HAP-1 (cell line): ENCODE data around the gene MGAT1.
"Not testable (repeated sequence)": the region's sequence is repeated elsewhere in the genome, so short reads cannot be mapped to it uniquely, and the experiment has no call there.

Experiments
- DNase-seq, 2 experiments: peaks; one replicate each; pipeline ENCODE4 v3.0.0-alpha.2; 2016 to 2020; ENCODE audit warnings: low spot score in 2 of 2
- H3K27me3 ChIP-seq: fragments of 250-450 bp; sonication (Bioruptor Pico); 2 replicates; pipeline ENCODE4 v1.5.1; 2020; ENCODE audit warnings: low read depth, mild to moderate bottlenecking, moderate library complexity
- H3K36me3 ChIP-seq: fragments of 250-450 bp; sonication (Bioruptor Pico); replicated peaks from 2 replicates; pipeline ENCODE4 v1.5.1; 2020; ENCODE audit warnings: mild to moderate bottlenecking
- H3K4me1 ChIP-seq: fragments of 250-450 bp; sonication (Bioruptor Pico); 2 replicates; pipeline ENCODE4 v1.5.1; 2020; ENCODE audit warnings: mild to moderate bottlenecking
- H3K4me3 ChIP-seq: fragments of 250-450 bp; sonication (Bioruptor Pico); 2 replicates; pipeline ENCODE4 v1.5.1; 2020; ENCODE audit warnings: mild to moderate bottlenecking, moderate library complexity
- H3K9me3 ChIP-seq: fragments of 250-450 bp; sonication (Bioruptor Pico); 2 replicates; pipeline ENCODE4 v1.5.1; 2020; ENCODE audit warnings: mild to moderate bottlenecking, moderate library complexity
- in situ Hi-C: fragments of 300-500 bp; cut with MboI; formaldehyde crosslinking; loops from 3 replicates; pipeline ENCODE4 v1.14.3; 2020; ENCODE audit warnings: low sequenced_read_pairs, inconsistent platforms, mixed read lengths

Gene MGAT1

DNA sequence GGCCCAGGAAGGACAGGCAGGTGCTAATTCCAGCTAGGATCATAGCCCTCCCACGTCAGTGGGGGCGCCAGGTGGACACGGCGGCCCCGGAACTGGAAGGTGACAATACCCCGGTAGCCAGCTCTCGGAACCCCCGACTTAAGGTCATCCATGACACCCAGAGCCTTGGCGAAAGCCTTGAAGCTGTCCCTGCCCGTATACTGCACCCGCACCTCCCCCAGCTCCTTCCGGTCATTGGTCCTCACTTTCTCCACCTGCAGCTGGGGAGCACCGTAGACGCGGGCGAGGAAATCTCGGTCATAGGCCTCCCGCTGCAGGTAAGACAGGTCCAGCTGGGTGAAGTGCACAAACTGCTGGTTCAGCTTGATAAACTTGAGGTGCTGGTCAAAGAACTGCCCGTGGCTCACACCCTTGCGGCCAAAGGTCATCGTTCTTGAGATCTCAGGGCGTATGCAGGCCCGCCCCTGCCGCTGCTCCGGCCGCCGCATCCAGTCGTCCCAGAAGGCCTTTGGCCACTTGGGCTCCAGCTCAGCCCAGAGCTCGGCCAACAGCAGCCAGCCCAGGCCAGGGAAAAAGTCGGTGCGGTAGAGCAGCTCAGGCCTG is 10.9 kb downstream of the MGAT1 start:
- Histone ChIP-seq H3K4me3 (no peak overlapping the region), H3K27me3 (no peaks in the 10 kb centered on the region), H3K4me1 (no peaks in the 10 kb centered on the region), H3K36me3 (0 out of 2 replicates have a peak, but pooled peaks cover 3% of the 10 kb centered on the region), H3K9me3 (no peaks in the 10 kb centered on the region)
- no peak for DNase-seq
- in situ Hi-C loops = no loop called here

DNA sequence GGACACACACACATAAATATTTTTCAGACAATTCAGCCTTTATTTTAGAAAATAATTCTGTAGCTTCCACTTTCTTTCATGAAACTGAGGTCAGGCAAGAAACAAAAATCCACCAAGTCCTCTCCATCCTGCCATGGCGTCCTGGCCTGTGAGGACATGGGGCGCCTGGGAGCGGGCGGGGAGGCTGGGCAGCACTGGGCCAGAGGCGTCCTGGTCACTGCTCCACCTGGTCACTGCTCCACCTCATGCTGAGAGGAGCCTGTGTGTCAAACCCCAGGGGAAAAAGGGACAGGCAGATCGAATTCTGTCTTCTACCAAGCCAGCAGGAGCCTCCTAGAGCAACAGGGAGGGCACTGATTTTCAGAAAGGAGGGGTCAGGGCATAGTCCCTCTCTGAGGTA is 12.1 kb downstream of the MGAT1 start:
- in situ Hi-C loops = no loop called here
- no peaks in the 10 kb centered on the region for H3K27me3 ChIP-seq
- 0 out of 2 replicates have a peak, but pooled peaks cover 3% of the 10 kb centered on the region for H3K36me3 ChIP-seq
- no peak overlapping the region for H3K4me3 ChIP-seq
- no peak for DNase-seq
- no peaks in the 10 kb centered on the region for H3K4me1 ChIP-seq
- H3K9me3 ChIP-seq = no peaks in the 10 kb centered on the region

DNA sequence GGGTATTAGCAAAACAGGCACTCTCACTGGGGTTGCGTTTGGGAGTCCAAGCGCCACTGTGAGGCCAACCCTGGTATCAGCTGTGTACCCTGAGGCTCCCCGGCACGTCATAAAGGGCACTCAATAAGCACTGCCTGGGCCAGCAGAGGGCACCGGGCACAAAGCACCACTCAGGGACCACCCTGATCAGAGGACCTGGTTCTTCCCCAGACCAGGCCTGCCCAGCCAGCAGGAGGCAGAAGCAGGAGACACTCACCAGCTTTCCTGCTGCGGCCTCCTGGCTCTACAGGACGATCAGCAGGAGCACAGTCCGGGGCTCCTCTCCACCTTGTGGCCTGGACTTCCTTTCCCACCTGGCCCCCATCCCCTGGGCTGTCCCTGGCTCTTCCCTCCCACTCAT is 12.6 kb downstream of the MGAT1 start:
- in situ Hi-C loops = no loop called here
- no peaks in the 10 kb centered on the region for H3K4me1 ChIP-seq
- DNase-seq = peak in 1 of 2 experiments; percentile 27
- no peaks in the 10 kb centered on the region for H3K27me3 ChIP-seq
- no peaks in the 10 kb centered on the region for H3K9me3 ChIP-seq
- H3K36me3 ChIP-seq = 0 out of 2 replicates have a peak, but pooled peaks cover 3% of the 10 kb centered on the region
- no peak overlapping the region for H3K4me3 ChIP-seq

DNA sequence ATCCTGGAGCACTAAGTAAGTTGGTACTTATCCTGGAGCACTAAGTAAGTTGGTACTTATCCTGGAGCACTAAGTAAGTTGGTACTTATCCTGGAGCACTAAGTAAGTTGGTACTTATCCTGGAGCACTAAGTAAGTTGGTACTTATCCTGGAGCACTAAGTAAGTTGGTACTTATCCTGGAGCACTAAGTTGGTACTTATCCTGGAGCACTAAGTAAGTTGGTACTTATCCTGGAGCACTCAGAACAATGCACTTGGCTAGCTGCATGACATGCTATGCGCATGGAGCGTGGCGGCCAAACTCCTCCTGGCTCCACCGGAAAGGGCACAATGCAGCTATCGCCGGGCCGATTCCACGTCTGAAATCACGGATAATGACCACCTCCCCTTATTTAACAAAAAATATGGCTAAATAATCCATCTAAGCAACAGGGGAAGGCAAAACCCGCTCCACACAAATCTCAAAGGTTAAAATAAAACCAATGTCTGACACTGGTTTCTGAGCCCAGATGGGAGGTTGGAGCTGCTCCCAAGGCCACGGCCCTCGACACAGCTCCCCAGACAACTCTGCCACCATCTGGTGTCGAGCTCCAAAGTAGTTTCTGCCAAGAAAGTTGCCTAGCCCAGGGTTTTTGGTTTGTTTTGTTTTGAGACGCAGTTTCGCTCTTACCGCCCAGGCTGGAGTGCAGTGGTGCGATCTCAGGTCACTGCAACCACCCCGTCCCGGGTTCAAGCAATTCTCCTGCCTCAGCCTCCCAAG is 13.8 kb downstream of the MGAT1 start:
- H3K9me3 ChIP-seq, H3K4me3 ChIP-seq, DNase-seq, in situ Hi-C loops, H3K4me1 ChIP-seq, H3K27me3 ChIP-seq, H3K36me3 ChIP-seq: not testable (repeated sequence)

DNA sequence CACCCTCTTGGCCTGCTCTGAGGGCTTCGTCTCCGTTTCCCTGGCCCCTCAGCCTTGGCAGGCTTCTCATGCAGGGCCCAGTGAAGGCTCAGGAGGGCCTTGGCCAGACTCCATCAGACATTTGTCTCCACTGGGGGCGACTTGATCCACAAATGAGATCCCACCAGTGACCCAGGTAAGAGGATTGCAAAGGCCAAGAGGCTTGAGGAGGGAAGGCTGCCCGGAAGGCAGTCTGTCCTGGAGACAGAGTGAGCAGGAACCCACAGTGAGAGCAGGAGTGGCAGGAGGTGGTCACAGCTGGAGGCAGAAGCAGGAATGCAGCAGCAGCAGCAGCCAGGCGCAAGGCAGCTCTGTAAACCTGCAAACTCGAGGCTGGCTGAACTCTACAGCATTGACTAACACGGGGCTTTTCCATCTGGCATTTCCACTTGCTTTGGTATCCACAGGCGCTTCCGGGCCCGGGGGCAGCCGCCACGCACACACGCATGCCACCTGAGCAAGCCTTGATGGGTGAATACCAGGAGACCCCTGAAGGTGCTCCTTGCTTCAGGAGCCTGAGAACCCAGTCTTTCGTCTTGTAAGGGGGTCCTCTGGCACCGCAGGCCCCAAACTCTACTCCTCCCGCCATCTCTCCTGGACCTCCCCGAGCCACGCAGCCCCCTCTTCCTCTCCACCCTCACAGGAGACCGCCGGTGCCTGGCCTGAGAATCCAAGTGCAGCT is 14.7 kb downstream of the MGAT1 start:
- DNase-seq = no peak
- no peaks in the 10 kb centered on the region for H3K4me1 ChIP-seq
- no peaks in the 10 kb centered on the region for H3K27me3 ChIP-seq
- no peaks in the 10 kb centered on the region for H3K9me3 ChIP-seq
- H3K4me3 ChIP-seq = no peak overlapping the region
- in situ Hi-C loops = no loop called here
- 0 out of 2 replicates have a peak, but pooled peaks cover 3% of the 10 kb centered on the region for H3K36me3 ChIP-seq

DNA sequence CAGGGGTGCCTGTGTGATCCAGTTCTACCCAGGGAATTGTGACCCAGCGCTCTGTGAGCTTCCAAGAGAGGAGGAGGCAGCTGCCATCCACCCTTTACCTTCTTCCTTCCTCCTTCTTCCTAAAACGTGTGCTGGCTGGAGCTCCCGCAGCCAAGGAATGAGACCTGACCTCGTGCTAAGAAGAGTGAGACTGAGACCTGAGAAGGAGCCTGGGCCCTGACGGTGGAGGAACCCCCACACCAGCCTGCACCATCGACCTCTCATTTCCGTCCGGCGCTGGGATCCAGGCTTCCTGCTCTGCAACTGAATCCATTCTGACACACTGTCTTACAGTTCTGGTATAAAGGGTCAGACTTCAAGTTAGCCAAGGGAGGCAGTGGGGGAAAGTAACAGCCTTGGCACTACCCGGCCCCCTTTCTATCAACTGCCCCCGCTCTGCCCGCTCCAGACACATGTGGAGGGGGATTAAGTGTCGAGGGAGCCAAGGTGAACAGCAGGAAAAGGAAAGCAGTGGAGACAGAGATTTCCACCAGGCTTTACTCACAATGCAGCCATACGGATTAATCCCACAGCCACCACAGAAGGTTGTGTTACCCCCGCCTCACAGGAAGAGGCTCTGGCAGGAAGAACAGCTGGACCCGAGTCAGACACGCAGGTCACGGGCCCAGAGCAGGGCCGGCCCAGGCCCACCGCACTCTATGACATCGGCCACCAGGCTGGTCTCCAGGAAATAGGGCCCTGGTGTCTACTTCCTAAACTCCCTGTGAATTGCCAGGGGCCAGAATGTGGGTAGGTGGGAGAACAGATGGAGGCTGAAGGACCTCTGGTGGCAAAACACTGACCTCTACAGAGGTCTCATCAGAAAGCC is 15.8 kb downstream of the MGAT1 start:
- H3K36me3 ChIP-seq = 0 out of 2 replicates have a peak, but pooled peaks cover 3% of the 10 kb centered on the region
- no peaks in the 10 kb centered on the region for H3K27me3 ChIP-seq
- in situ Hi-C loops = no loop called here
- no peaks in the 10 kb centered on the region for H3K4me1 ChIP-seq
- no peak for DNase-seq
- H3K4me3 ChIP-seq = no peak overlapping the region
- H3K9me3 ChIP-seq = no peaks in the 10 kb centered on the region

DNA sequence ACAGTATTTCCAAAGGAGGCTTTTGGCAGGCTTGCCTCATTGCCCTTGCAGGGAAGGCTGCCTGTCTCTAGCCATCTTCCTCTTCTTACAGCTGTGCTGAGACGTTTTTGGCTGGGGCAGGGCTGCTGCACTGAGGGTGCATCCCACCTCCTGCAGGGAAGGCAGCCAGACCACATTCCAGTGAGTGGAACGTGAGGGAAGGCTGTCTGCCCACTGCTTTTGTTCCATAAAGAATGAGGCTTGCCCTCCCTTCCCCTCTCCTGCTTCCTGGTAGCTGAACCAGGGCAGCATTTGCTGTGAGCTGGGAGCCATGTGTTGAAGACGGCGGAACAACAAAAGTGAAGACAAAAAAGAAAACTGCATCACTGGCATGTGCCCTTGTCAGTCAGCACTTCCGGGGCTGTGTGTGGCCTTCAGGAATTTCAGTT is 16.8 kb downstream of the MGAT1 start:
- H3K4me1 ChIP-seq = no peaks in the 10 kb centered on the region
- DNase-seq = no peak
- H3K36me3 ChIP-seq = no peaks in the 10 kb centered on the region
- in situ Hi-C loops = no loop called here
- H3K27me3 ChIP-seq = no peaks in the 10 kb centered on the region
- H3K4me3 ChIP-seq = no peak overlapping the region
- no peaks in the 10 kb centered on the region for H3K9me3 ChIP-seq

DNA sequence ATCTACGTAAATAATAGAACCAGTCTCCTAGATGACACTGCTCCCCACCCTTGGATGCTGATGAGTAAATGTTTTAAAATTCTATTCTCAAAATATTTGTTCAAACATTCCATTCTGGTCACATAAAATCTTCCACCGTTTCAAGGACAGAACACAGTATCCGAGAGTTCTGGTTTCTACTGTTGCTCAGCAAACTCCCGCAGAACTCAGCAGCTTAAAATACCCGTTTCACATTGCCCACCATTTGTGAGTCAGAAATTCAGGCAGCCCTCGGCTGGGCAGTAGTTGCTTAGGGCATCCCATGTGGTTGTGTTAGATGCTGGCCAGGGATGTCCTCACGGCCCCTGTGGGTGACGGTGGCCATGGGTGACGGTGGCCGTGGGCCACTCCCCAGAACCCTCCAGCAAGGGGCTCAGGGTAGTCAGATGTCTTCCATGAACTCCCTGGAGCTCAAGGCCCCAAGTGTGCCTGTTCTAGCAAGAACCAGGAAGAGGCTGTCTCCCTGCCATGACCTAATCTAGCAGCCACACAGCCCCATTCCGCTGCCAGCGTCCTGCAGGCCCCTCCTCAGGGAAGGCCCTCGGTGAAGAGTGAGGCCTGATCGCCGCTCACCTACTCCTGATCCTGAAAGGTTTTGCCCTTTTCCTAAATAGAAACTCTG is 17.4 kb downstream of the MGAT1 start:
- Histone ChIP-seq H3K36me3 (no peaks in the 10 kb centered on the region), H3K4me3 (no peak overlapping the region), H3K9me3 (no peaks in the 10 kb centered on the region), H3K4me1 (no peaks in the 10 kb centered on the region), H3K27me3 (no peaks in the 10 kb centered on the region)
- in situ Hi-C loops = no loop called here
- no peak for DNase-seq

DNA sequence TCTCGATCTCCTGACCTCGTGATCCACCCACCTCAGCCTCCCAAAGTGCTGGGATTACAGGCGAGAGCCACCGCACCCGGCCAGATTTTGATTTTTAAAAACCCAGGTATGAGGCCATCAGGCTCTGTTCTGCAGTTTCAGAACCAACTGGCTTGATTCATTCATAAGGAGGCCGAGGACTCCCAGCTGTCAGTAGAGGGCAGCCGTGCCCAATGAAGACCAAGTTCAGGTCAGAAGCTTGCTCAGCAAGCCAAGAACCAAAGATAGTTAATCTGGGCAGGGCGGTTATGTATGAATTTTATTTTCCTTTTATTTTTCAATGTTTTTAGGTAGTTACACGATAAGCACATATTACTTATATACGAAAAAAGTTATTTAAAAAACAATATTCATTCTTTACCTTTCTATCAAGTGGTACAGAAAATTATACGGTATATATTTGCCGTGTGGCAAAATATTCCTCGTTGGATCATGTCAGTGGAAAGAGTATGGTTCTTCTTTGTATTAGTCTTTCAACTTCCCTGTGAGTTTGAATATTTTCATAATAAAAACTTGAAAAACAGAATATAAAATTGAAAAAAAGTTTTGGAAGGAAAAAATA is 18.0 kb downstream of the MGAT1 start:
- Histone ChIP-seq H3K27me3 (no peaks in the 10 kb centered on the region), H3K9me3 (no peaks in the 10 kb centered on the region), H3K4me3 (no peak overlapping the region), H3K4me1 (no peaks in the 10 kb centered on the region), H3K36me3 (no peaks in the 10 kb centered on the region)
- DNase-seq = peak; percentile 57 to 76
- in situ Hi-C loops = no loop called here

DNA sequence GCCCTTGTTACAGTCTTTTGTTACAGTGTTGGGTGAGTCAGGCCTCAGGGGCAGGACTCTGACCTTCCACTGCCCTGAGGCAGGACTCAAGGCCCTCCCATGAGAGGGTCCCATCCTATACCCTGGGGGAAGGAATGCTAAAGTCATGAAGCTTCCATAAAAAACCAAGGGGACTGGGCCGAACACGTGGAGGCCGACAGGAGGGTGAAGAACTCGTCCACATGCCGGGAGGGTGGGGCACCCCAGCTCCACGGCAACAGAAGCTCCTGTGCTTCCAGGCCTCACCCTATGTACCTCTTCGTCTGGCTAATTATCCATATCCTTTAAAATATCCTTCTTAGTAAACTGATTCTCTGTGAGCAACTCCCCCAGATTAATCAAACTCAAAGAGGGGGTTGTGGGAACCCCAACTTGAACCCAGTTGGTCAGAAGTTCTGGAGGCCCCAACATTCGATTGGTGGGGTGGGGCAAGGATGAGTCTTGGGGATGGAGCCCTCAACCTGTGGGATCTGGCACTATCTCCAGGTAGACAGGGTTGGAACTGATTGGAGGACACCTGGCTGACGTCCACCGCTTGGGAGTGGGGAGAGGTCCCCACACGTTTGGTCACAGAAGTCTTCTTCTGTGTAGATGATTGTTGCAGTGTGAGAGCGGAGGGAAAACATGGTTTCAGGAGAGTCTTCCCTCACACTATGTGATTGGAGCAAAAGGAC is 19.1 kb downstream of the MGAT1 start:
- in situ Hi-C loops = no loop called here
- Histone ChIP-seq H3K9me3 (no peaks in the 10 kb centered on the region), H3K4me3 (no peak overlapping the region), H3K36me3 (no peaks in the 10 kb centered on the region), H3K27me3 (no peaks in the 10 kb centered on the region), H3K4me1 (no peaks in the 10 kb centered on the region)
- no peak for DNase-seq

DNA sequence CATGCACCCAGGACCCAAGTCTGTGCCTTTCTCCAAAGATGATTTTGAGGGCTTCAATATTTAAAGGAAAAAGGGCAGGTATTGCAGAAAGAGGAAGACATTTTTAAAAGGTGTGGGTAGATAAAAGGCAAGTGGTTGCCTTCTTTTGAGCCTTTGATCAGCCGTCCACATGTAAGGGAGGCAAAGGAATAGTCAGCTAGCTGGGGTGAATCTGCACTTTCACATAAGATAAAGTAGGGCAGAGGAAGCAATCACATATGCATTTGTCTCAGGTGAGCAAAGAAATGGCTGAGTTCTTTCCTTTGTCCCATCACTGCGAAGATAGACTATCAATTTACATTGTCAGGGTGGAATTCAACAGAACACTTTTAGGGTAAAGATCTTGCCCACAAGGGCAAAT is 19.9 kb downstream of the MGAT1 start:
- H3K36me3 ChIP-seq = no peaks in the 10 kb centered on the region
- no peak for DNase-seq
- H3K27me3 ChIP-seq = no peaks in the 10 kb centered on the region
- H3K9me3 ChIP-seq = no peaks in the 10 kb centered on the region
- no peak overlapping the region for H3K4me3 ChIP-seq
- no peaks in the 10 kb centered on the region for H3K4me1 ChIP-seq
- in situ Hi-C loops = no loop called here

DNA sequence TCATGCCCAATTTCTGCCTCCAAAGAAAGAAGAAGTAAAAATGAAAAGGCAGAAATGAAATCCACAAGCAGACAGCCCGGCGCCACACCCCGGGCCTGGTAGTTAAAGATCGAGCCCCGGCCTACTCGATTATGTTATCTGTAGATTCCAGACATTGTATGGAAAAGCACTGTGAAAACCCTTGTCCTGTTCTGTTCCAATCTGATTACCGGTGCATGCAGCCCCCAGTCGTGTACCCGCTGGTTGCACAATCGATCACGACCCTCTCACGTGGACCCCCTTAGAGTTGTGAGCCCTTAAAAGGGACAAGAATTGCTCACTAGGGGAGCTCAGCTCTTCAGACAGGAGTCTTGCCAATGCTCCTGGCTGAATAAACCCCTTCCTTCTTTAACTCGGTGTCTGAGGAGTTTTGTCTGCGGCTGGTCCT is 20.7 kb downstream of the MGAT1 start:
- H3K27me3 ChIP-seq, H3K36me3 ChIP-seq, in situ Hi-C loops, H3K4me3 ChIP-seq, H3K9me3 ChIP-seq, H3K4me1 ChIP-seq, DNase-seq: not testable (repeated sequence)
